AML-193 (cell line): ENCODE data around the gene ATE1.

Experiments
- DNase-seq, 2 experiments: peaks; one replicate each; lab custom pipeline; 2025; lab: John Stamatoyannopoulos, UW

The ATE1 gene

DNA sequence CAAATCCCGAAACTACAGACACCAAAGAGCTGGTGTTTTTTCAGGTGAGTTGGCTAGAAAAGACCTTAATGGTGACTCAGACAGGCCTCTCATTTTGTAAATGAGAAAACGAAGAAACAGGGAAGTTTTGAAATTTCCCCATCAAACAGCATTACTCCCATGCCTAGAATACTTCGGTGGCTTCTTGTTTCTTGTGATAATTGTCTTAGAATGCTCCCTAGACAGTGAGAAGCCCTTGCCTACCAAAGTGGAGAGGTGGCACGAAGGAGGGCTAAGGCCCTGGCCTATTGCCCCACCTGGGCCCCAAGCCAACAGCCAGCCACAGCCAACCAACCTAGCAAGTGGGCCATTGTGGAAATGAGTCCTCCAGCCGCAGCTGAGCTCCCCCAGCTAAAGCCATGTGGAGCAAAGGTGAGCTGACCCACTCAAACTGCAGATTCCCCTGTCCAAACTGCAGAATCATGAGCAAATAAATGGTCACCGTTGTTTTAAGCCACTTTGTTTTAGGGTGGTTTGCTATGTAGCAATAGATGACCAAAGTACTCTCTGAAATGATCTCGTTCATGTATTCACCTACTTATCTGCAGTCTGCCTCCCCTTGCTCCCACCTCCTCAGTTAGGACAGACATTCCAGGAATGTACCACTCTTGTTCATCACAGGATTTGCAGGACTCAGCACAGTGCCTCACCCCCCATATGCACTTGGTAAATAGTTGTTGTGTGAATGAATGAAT, 231.9 kb downstream of the ATE1 start:
- no peak for DNase-seq

DNA sequence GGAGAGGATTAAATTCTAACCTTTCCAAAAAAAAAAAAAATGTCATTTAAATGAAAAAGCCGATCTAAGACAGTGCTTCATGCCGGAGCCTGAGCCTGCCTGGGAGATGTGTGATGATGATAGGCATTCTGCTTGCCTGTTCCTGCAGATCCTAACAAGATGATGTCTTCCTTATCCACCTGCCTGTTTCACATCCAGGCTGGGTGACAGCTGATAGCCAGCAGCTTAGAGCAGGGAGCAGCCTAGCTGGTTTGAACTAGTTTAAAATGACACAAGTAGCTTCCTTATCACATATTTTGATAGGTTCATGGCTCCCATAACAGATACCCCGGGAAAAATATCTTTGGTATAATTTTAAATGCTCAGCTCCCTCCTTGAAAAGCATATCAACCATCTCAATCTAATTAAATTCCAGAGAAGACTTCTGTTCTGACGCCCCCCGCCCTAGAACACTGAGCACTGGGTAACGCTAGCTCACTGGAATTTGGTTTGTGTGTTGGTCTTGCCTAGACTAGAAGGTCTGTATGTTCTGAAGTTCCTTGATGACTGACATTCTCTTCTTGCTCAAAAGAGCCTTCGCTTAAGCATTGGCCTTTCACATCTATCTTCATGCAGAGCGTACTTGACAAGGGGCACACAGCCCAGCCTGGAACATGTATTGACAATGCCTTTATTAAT, 232.7 kb downstream of the ATE1 start:
- no peak for DNase-seq

DNA sequence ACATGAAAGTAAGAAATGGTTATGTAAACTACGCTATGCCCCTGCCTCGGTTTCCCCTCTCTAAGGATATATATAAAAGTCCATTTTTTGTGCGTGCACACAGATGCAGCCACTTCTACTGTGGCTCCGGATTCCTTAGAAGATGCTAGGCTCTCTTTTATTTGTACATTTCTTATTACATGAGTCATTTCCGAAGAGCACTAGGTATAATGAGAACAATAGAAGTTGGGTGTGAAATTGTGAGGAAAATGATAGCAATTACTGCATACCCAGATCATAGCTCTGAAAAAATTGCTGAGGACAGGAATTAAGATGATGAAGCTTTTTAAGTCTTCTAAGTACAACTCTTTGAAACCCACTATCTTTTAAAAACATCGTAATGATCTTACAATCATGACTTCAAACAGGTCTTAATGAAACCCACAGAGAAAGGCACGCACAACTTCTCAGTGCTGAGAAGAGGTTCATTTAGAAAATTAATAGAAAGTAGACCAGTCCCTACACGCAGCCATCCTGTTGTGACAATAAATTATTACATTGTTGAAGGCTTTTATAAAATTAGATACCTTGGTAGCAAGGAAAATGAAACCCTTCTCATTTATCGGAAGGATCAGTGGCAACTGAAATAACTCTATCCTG, 233.4 kb downstream of the ATE1 start:
- no peak for DNase-seq

DNA sequence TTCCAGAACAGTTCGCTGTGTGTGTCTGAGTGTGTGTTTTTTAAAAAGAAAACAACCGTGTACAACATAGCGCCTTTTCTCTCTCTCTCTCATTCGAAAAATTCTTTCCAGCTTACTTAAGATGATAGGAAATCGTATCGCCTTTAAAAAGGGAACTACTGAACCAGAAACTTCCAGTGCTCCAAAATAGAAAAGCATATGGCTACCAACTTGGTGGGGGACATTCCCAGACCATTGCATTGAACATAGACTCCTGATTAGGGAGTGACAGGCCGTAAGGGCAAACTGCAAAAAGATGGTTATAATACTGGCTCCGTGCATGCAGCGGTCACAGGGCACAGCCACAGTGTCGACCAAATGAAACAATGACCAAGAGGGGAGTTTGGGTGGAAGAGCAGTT, 235.2 kb downstream of the ATE1 start:
- no peak for DNase-seq

DNA sequence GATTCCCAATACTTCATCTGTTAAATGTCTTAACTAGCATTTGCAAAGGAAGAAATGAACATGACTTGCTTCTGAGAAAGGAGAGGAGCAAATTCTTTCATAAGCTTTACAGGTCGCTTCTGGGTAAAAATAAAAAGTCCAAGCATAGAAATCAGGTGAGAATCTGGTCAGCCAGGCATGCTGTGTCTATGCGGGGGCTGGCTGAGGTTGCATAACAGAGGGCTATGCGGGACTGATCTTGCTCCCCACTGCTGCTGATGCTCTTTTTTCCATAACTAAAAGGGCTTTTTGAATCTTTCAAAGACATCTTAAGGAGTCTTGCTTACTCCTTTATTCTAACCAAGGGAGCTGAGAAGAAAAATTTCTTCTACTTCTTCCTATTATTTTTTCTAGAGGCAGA, 236.9 kb downstream of the ATE1 start:
- no peak for DNase-seq
